Loucy (cell line): Measurements from ENCODE around the gene NRIP1.

Source experiments
- H2AFZ ChIP-seq: fragments of 200-600 bp; sonication (generic); 2 replicates; pipeline ENCODE4 v1.6.0; 2016; ENCODE audit warnings: antibody characterized with exemption, mild to moderate bottlenecking, low read length, moderate library complexity
- H3F3A ChIP-seq: fragments of 200-600 bp; 2 replicates; pipeline ENCODE4 v1.6.0; 2016; ENCODE audit warnings: antibody characterized with exemption, low read depth, mild to moderate bottlenecking
- H3K27me3 ChIP-seq: fragments of 200-600 bp; sonication (generic); 2 replicates; pipeline ENCODE4 v1.6.1; 2014; ENCODE audit warnings: low read length, mild to moderate bottlenecking; ENCODE audit not compliant: insufficient read depth, poor library complexity, severe bottlenecking
- H3K36me3 ChIP-seq: fragments of 200-600 bp; sonication (generic); 2 replicates; pipeline ENCODE4 v1.6.1; 2016; ENCODE audit warnings: low read length; ENCODE audit not compliant: insufficient read depth
- H3K4me1 ChIP-seq: fragments of 200-600 bp; sonication (generic); 2 replicates; pipeline ENCODE4 v1.5.1; 2014; ENCODE audit warnings: low read length, mild to moderate bottlenecking; ENCODE audit not compliant: insufficient read depth, poor library complexity, severe bottlenecking
- H3K4me2 ChIP-seq: fragments of 200-600 bp; sonication (generic); 2 replicates; pipeline ENCODE4 v1.6.0; 2014; ENCODE audit warnings: antibody characterized with exemption, low read length, low read depth, mild to moderate bottlenecking; ENCODE audit not compliant: poor library complexity, severe bottlenecking
- H3K4me3 ChIP-seq: fragments of 200-600 bp; sonication (generic); 2 replicates; pipeline ENCODE4 v1.5.1; 2014; ENCODE audit warnings: low read length, mild to moderate bottlenecking, mixed read lengths; ENCODE audit not compliant: poor library complexity, severe bottlenecking
- H3K79me2 ChIP-seq: fragments of 200-600 bp; sonication (generic); 2 replicates; pipeline ENCODE4 v1.6.1; 2014; ENCODE audit warnings: low read length; ENCODE audit not compliant: insufficient read depth
- H3K9ac ChIP-seq: fragments of 200-600 bp; sonication (generic); 2 replicates; pipeline ENCODE4 v1.6.0; 2014; ENCODE audit warnings: mild to moderate bottlenecking, low read depth, low read length, moderate library complexity; ENCODE audit not compliant: poor library complexity, severe bottlenecking
- H3K9me2 ChIP-seq: fragments of 200-600 bp; sonication (generic); replicated peaks from 2 replicates; pipeline ENCODE4 v1.6.1; 2016; ENCODE audit warnings: low read depth, low read length, mixed read lengths
- H3K9me3 ChIP-seq: fragments of 200-600 bp; sonication (generic); 2 replicates; pipeline ENCODE4 v1.6.1; 2014; ENCODE audit warnings: mild to moderate bottlenecking, antibody characterized with exemption, low read length, low read depth; ENCODE audit not compliant: insufficient read depth
- H4K20me1 ChIP-seq: fragments of 200-600 bp; sonication (generic); 2 replicates; pipeline ENCODE4 v1.6.0; 2014; ENCODE audit warnings: antibody characterized with exemption, low read length, mild to moderate bottlenecking; ENCODE audit not compliant: insufficient read depth, poor library complexity, severe bottlenecking
- EZH2phosphoT487 ChIP-seq: fragments of 200-600 bp; IDR thresholded peaks from 2 replicates; pipeline ENCODE4 v1.6.1; 2018; ENCODE audit warnings: antibody characterized with exemption, mild to moderate bottlenecking, moderate library complexity, borderline replicate concordance
- TF ChIP-seq, protein P1 (sequence below): fragments of 200-600 bp; sonication (generic); conservative IDR thresholded peaks from 2 replicates; pipeline ENCODE4 v1.5.1; 2014; ENCODE audit warnings: mild to moderate bottlenecking, antibody characterized with exemption, low read length

The NRIP1 gene

DNA sequence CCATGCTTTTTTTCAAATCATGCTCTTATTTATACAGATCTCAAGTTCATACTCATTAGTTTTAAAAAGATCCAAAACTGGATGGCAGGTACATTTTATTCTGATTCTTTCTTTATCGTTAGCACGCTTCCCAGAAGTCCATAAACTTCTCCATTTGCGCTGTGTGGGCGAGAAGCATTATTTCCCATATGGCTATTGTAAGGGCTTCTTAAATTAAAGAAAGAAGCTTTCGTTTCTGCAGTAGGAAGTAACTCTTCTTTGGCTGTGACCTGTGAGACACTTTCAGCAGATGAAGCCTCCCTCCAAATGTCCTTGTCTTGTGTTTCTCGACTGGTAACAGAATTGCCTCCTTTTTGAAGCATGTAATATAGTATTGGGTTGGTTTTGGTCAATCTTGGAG is 100.2 kb downstream of the NRIP1 start:
- Histone ChIP-seq H4K20me1 (no peaks in the 10 kb centered on the region), H3K9ac (no peak overlapping the region), H3K9me2 (no peaks in the 10 kb centered on the region), H3F3A (no peaks in the 10 kb centered on the region), H2AFZ (no peak overlapping the region), H3K27me3 (no peaks in the 10 kb centered on the region), H3K4me1 (no peaks in the 10 kb centered on the region), H3K4me3 (no peak overlapping the region), H3K79me2 (no peaks in the 10 kb centered on the region; the same call in 1 of the 2 replicates), H3K9me3 (no peaks in the 10 kb centered on the region), H3K36me3 (peaks cover 49% of the 10 kb centered on the region; the same call in 1 of the 2 replicates), H3K4me2 (no peak overlapping the region)
- TF ChIP-seq, protein P1, sequence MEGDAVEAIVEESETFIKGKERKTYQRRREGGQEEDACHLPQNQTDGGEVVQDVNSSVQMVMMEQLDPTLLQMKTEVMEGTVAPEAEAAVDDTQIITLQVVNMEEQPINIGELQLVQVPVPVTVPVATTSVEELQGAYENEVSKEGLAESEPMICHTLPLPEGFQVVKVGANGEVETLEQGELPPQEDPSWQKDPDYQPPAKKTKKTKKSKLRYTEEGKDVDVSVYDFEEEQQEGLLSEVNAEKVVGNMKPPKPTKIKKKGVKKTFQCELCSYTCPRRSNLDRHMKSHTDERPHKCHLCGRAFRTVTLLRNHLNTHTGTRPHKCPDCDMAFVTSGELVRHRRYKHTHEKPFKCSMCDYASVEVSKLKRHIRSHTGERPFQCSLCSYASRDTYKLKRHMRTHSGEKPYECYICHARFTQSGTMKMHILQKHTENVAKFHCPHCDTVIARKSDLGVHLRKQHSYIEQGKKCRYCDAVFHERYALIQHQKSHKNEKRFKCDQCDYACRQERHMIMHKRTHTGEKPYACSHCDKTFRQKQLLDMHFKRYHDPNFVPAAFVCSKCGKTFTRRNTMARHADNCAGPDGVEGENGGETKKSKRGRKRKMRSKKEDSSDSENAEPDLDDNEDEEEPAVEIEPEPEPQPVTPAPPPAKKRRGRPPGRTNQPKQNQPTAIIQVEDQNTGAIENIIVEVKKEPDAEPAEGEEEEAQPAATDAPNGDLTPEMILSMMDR: no peak
- TF ChIP-seq EZH2phosphoT487: no peak

DNA sequence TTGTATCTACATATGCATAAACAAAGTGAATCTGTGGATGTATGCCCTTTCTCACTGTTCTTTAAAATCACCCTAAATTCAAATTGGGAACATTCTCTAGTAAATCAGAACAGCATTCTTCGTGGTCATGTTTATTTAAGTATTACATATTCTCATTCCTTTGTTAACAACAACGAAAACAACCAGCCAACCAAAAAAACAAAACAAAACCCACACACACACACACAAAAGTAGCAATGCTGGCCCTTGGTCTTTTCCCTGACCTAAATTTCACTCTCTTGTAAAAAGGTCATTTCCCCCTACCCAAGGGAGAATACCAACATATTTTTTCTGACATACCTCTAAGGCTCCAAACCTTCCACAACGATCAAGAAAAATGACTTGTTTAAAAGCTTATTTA is 102.6 kb downstream of the NRIP1 start:
- H3K9ac ChIP-seq: no peak overlapping the region
- no peaks in the 10 kb centered on the region for H3K9me2 ChIP-seq
- H2AFZ ChIP-seq: no peak overlapping the region
- no peaks in the 10 kb centered on the region for H3K4me1 ChIP-seq
- H4K20me1 ChIP-seq: no peaks in the 10 kb centered on the region
- no peaks in the 10 kb centered on the region for H3K9me3 ChIP-seq
- no peaks in the 10 kb centered on the region for H3K79me2 ChIP-seq
- H3K27me3 ChIP-seq: no peaks in the 10 kb centered on the region
- H3K4me3 ChIP-seq: no peak overlapping the region
- H3K4me2 ChIP-seq: no peak overlapping the region
- no peaks in the 10 kb centered on the region for H3F3A ChIP-seq
- TF ChIP-seq, protein P1: no peak
- TF ChIP-seq EZH2phosphoT487: no peak
- H3K36me3 ChIP-seq: peaks cover 33% of the 10 kb centered on the region; the same call in 1 of the 2 replicates

DNA sequence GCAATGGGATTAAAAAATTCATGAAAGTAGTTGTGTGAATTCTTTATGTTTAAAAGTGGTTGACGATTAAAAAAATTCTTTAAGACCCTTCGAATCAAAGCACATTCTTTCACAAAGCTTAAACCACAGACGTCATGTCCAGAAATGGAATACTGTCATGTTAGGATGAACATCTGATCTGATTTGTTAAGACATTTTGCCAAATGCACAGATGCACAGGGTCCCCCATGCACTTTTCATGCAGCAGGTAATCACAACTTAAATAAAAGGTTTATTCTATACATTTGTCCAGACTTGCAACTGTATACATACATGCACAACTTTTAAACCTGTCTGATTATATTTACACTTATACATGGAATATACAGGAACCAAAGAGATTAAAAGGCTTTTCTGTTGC is 103.3 kb downstream of the NRIP1 start:
- H3K9me3 ChIP-seq: no peaks in the 10 kb centered on the region
- H3K36me3 ChIP-seq: peaks cover 25% of the 10 kb centered on the region; the same call in 1 of the 2 replicates
- TF ChIP-seq, protein P1: no peak
- no peak for TF ChIP-seq EZH2phosphoT487
- no peaks in the 10 kb centered on the region for H3K4me1 ChIP-seq
- no peak overlapping the region for H3K4me3 ChIP-seq
- no peak overlapping the region for H2AFZ ChIP-seq
- no peaks in the 10 kb centered on the region for H3K9me2 ChIP-seq
- H3K79me2 ChIP-seq: no peaks in the 10 kb centered on the region
- H3F3A ChIP-seq: no peaks in the 10 kb centered on the region
- no peak overlapping the region for H3K9ac ChIP-seq
- H3K27me3 ChIP-seq: no peaks in the 10 kb centered on the region
- no peaks in the 10 kb centered on the region for H4K20me1 ChIP-seq
- no peak overlapping the region for H3K4me2 ChIP-seq
